SK-N-MC (cell line): ENCODE data around the gene TPBGL.

ENCODE experiments used
- DNase-seq: peaks from one replicate; pipeline ENCODE4 v3.0.0-alpha.2; 2011; ENCODE audit warnings: low read depth, low spot score
- H3K27ac ChIP-seq: fragments of 200-600 bp; sonication (generic); 2 replicates; pipeline ENCODE4 v1.5.1; 2016; ENCODE audit warnings: mixed run types
- H3K36me3 ChIP-seq: fragments of 200-600 bp; sonication (generic); 2 replicates; pipeline ENCODE4 v1.6.1; 2017; ENCODE audit warnings: antibody characterized with exemption, low read length, mixed read lengths; ENCODE audit not compliant: insufficient read depth
- H3K4me3 ChIP-seq: fragments of 200-600 bp; sonication (generic); 2 replicates; pipeline ENCODE4 v1.5.1; 2016
- H3K9ac ChIP-seq: fragments of 200-600 bp; sonication (generic); 2 replicates; pipeline ENCODE4 v1.8.0; 2017; ENCODE audit warnings: mixed run types, mixed read lengths; ENCODE audit not compliant: insufficient read length
- H3K9me3 ChIP-seq: fragments of 200-600 bp; sonication (generic); 2 replicates; pipeline ENCODE4 v1.6.1; 2017; ENCODE audit warnings: low read depth, mild to moderate bottlenecking, antibody characterized with exemption, low read length, moderate library complexity, mixed read lengths
- EZH2 ChIP-seq: fragments of 200-600 bp; sonication (generic); IDR thresholded peaks from one replicate; pipeline ENCODE4 v1.6.1; 2017; ENCODE audit warnings: antibody characterized with exemption
- FOXP2 ChIP-seq: optimal IDR thresholded peaks from 2 replicates; pipeline ENCODE3; 2011; ENCODE audit warnings: mild to moderate bottlenecking, moderate library complexity; ENCODE audit not compliant: insufficient read depth; ENCODE audit errors: extremely low read length, control extremely low read depth
- POLR2AphosphoS5 ChIP-seq: IDR thresholded peaks from 2 replicates; pipeline ENCODE4 v1.6.1; 2012; ENCODE audit warnings: mild to moderate bottlenecking, low read depth, low read length, borderline replicate concordance

The TPBGL gene

DNA sequence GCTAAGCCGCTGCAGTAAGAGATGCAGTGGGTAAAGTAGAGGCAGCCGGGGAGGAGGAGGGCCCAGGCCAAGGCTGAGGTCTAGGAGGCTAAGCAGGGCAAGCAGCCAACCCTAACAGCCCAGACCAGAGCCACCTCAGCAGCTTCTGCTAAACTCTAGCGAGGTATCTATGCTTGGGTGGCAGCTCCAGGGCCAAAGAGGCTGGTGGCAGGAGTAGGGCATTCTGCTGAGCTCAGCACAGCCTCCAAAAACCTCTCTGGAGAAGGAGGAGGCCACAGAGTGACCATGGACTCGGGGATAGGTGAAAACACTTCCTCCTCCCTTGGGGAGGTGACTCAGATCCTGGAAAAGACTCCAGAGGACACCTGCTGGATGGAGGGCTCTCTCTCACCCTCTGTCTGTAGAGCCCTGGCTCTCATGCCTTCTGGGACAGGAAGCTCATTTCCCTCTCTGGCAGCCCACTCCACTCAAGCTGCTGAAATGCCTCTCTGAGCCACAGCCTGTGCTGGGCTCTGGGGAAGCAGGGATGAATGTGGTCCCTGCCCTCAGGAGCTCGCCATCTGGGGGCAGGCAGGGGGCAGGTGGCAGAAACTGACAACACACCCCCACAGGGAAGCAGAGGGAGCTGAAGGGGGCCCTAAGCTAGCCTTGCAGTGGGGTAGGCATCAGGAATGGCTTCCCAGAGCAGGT, 16.5 kb upstream of the TPBGL start:
- H3K36me3 ChIP-seq: no peaks in the 10 kb centered on the region
- DNase-seq: no peak
- H3K9ac ChIP-seq: no peak overlapping the region
- H3K4me3 ChIP-seq: no peak overlapping the region
- TF ChIP-seq POLR2AphosphoS5: no peak
- no peak for TF ChIP-seq FOXP2
- no peak for TF ChIP-seq EZH2
- no peaks in the 10 kb centered on the region for H3K9me3 ChIP-seq
- H3K27ac ChIP-seq: no peak overlapping the region

DNA sequence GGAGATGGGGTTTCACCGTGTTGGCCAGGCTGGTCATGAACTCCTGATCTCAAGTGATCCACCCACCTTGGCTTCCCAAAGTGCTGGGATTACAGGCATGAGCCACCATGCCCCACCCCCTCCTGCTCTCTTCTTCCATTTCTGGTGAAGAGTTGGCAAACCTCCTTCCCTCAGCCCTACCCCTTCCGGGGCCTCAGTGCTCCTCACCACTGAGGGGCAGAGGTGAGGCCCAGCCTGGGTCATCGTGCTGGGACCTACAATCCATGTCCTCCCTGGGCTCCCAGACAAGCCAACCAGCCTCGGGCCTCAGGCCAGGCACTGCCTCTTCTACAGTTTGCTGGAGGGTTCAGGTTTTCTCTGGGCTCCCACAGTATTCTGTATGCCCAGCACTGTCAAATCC, 14.8 kb upstream of the TPBGL start:
- Histone ChIP-seq H3K9me3 (no peaks in the 10 kb centered on the region), H3K27ac (no peak overlapping the region), H3K36me3 (no peaks in the 10 kb centered on the region), H3K4me3 (no peak overlapping the region), H3K9ac (no peak overlapping the region)
- TF ChIP-seq POLR2AphosphoS5 (no peak), EZH2 (no peak), FOXP2 (no peak)
- no peak for DNase-seq

DNA sequence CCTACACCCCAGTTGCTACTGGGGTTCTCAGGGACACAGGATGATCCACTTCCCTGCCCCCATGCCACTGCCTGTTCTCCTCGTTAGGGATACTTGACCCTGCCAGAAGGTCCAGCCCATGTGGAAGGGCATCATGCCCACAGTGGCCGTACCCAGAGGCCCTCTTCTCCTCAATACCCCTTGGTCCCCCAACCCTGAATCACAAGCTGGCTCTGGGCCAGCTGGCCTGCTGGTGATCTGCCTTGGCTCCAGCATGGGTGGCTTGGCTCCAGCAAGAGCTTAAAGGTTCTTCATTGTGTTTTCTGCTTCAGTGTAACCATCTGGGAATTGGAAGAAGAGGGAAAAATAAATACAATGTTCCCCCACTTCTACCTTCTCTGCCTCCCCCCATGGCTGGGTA, 11.1 kb upstream of the TPBGL start:
- no peaks in the 10 kb centered on the region for H3K36me3 ChIP-seq
- TF ChIP-seq FOXP2 (no peak), EZH2 (no peak), POLR2AphosphoS5 (no peak)

DNA sequence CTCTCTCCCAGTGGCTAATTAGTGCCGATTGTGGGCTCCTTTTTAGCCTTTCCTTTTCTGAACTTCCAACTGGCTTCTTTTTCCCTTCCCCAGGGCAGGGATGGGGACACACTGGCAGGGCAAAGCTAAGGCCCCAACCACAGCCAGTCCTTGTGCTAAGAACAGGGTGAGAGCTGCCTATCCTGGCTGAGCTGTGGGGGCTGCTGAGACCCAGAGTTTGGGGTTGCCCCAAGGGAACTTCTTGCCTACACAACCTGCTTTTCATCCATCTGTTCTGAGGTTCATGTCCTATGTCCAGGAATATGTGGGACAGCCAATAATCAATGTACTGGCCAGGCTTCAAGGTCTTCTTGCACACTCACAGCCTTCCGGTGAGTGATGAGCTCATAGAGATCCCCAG, 10.0 kb upstream of the TPBGL start:
- Histone ChIP-seq H3K27ac (no peak overlapping the region), H3K4me3 (no peak overlapping the region), H3K9me3 (no peaks in the 10 kb centered on the region), H3K36me3 (no peaks in the 10 kb centered on the region), H3K9ac (no peak overlapping the region)
- DNase-seq: no peak
- TF ChIP-seq FOXP2: no peak

More for the DNA sequence above, 11.1 kb upstream of the TPBGL start:
- no peak overlapping the region for H3K27ac ChIP-seq
- H3K9me3 ChIP-seq: no peaks in the 10 kb centered on the region
- no peak overlapping the region for H3K4me3 ChIP-seq
- H3K9ac ChIP-seq: no peak overlapping the region
- DNase-seq: no peak

DNA sequence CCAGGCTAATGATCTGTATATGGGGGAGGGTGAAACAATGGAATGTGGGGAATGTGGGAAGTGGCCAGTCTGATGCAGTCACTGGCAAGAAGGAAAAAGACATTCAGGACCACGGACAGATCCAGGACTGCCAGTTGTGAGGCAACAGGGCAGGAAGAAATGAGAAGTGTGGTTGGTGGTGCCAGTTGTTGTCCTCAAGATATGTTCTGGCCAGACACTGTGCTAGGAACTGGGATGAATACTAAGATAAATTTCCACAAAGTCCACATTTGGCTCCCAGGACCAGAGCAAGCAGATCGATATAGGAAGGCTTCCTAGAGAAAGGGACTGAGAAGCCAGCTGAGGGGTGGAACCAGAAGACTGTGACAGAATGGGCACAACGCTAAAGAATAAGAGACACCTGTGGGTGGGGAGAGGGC, 6.8 kb upstream of the TPBGL start:
- Histone ChIP-seq H3K36me3 (no peaks in the 10 kb centered on the region), H3K9me3 (no peaks in the 10 kb centered on the region)

DNA sequence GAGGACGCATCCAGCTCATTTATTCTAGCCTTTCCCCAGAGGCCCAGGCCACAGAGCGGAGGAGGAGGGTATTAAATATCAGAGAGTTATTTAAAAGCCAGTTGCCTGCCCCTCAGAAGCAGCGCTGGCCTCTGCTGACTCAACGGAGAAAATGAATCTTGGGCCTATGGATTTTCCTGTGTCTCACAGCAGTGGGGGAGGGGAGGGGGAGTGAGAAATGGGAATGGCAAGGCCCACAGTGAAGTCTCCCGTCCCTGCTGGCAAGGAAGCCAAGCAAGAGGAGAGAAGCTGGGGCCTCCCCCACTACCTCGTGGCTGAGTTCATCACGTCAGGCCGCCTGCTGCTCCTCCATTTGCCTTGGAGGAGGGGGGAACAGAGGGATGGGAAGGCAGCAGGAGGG, 4.5 kb upstream of the TPBGL start:
- H3K4me3 ChIP-seq: no peak overlapping the region
- no peak overlapping the region for H3K9ac ChIP-seq

More for the DNA sequence above, 6.8 kb upstream of the TPBGL start:
- no peak for TF ChIP-seq POLR2AphosphoS5
- TF ChIP-seq EZH2: no peak
- no peak for TF ChIP-seq FOXP2
- H3K9ac ChIP-seq: no peak overlapping the region
- H3K4me3 ChIP-seq: no peak overlapping the region
- peak; percentile 10 for DNase-seq
- no peak overlapping the region for H3K27ac ChIP-seq

DNA sequence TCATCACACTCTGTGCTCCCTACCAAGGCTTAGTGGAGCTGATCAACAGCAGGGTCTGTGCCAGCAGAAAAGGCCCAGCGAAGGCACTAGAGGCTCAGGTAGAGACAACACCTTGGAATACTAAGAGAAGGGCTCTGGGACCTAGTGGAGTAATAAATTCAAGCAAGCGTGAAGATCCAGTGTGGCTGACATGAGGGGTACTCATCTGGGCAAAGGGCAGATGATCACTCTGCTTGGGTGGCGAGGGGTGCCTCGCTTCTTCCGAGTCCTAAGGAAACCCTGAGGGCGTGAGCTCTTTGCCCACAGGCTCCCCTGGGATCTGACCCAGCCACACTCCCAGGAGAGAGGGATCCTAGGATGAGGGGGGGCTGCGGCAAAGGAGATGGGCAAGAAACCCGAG, 3.5 kb upstream of the TPBGL start:
- no peak for DNase-seq
- TF ChIP-seq FOXP2 (no peak), POLR2AphosphoS5 (no peak), EZH2 (no peak)
- no peaks in the 10 kb centered on the region for H3K9me3 ChIP-seq
- H3K36me3 ChIP-seq: no peaks in the 10 kb centered on the region
- H3K9ac ChIP-seq: no peak overlapping the region
- no peak overlapping the region for H3K27ac ChIP-seq
- H3K4me3 ChIP-seq: no peak overlapping the region

More for the DNA sequence above, 4.5 kb upstream of the TPBGL start:
- TF ChIP-seq POLR2AphosphoS5 (no peak), FOXP2 (no peak), EZH2 (no peak)
- no peak overlapping the region for H3K27ac ChIP-seq
- no peaks in the 10 kb centered on the region for H3K36me3 ChIP-seq
- DNase-seq: no peak
- no peaks in the 10 kb centered on the region for H3K9me3 ChIP-seq

DNA sequence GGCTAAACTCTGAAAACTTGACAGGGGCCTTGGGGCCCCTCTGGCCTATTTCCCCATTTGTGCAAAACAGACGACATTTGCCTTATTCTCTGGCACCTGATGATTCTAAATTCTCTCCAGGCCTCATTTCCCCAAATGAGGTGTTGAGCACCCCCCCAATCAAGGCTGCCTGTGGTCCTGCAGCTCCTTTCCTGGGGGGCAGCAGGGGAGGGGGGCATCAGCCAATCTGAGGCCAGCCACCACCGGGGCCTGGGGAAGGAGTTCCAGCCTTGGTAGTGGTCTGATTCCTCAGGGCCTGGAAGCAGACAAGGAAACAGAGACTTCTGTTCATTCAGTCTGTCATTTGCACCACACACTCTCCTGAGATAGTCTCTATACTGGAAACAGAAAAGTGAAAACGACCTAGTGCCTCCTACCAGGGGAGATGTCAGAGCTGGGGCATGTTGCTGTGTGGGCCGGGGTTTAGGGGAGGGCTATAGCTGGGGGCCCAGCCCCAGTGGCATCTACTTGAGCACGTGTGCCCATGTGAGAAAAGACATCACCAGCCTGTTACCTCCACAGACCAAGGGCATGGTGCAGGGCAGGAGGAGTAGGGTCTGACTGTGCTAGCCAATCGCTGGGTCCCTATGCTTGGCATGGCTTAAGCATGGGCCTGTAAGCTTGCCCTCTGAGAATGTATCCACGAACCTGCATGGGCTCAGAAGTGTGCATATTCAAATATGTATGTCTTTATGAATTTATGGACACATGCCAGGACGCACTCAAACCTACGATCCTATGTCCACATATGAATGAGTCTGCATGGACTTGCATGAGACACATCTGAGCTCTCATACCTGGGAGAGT, 1.8 kb upstream of the TPBGL start:
- no peak for TF ChIP-seq FOXP2
- no peak for TF ChIP-seq POLR2AphosphoS5
- TF ChIP-seq EZH2: no peak
- H3K9ac ChIP-seq: no peak overlapping the region
- DNase-seq: no peak
- H3K27ac ChIP-seq: no peak overlapping the region
- H3K4me3 ChIP-seq: no peak overlapping the region
- no peaks in the 10 kb centered on the region for H3K9me3 ChIP-seq
- no peaks in the 10 kb centered on the region for H3K36me3 ChIP-seq
